ENCODE data around the gene BPHL. TPM values are rescaled to one million over a fixed set of nuclear protein-coding genes. Genes with fewer than 3 reads are reported as not detected.

Gene BPHL
- total and polyA plus RNA-seq, 10 of the 15 experiments (the other 5 are each of a cell fraction or from before 2014, with no cell fraction given): 8.0 to 17.8 (median 12.4) TPM

GRCh38 chr6:3118353-3119039 is at the start of gene BPHL (continued):
- TF ChIP-seq, protein P1, sequence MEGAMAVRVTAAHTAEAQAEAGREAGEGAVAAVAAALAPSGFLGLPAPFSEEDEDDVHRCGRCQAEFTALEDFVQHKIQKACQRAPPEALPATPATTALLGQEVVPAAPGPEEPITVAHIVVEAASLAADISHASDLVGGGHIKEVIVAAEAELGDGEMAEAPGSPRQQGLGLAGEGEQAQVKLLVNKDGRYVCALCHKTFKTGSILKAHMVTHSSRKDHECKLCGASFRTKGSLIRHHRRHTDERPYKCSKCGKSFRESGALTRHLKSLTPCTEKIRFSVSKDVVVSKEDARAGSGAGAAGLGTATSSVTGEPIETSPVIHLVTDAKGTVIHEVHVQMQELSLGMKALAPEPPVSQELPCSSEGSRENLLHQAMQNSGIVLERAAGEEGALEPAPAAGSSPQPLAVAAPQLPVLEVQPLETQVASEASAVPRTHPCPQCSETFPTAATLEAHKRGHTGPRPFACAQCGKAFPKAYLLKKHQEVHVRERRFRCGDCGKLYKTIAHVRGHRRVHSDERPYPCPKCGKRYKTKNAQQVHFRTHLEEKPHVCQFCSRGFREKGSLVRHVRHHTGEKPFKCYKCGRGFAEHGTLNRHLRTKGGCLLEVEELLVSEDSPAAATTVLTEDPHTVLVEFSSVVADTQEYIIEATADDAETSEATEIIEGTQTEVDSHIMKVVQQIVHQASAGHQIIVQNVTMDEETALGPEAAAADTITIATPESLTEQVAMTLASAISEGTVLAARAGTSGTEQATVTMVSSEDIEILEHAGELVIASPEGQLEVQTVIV (IDR thresholded peaks at IDR 0.05; ENCODE audit: borderline replicate concordance, partially characterized antibody): no peak
- TF ChIP-seq SMAD1 (IDR thresholded peaks at IDR 0.05; ENCODE audit: low read depth, partially characterized antibody) (no peak), JUNB (IDR thresholded peaks at IDR 0.05) (no peak), REST (IDR thresholded peaks at IDR 0.05; ENCODE audit: low read depth, low read length) (no peak), RB1 (IDR thresholded peaks at IDR 0.05; ENCODE audit: borderline replicate concordance) (peak; percentile 29; the same call in 1 of the 2 replicates), EGR1 (IDR thresholded peaks at IDR 0.05; ENCODE audit: borderline replicate concordance in 1 of 2, low read depth in 2 of 2, low read length in 2 of 2) (peak in 1 of 2 experiments; percentile 70; a peak in 1 of 3 replicates), BCL3 (IDR thresholded peaks at IDR 0.05; ENCODE audit: borderline replicate concordance, insufficient read depth, low read depth, low read length, poor library complexity, severe bottlenecking) (no peak), RCOR1 (conservative IDR thresholded peaks at IDR 0.05; ENCODE audit: low read depth, low read length) (no peak), RFX5 (IDR thresholded peaks at IDR 0.05; ENCODE audit: low read depth, low read length) (no peak), POU2F2 (IDR thresholded peaks at IDR 0.05; ENCODE audit: borderline replicate concordance, low read depth, low read length) (peak; percentile 27; the same call in 2 of the 3 replicates), ZNF384 (IDR thresholded peaks at IDR 0.05; ENCODE audit: borderline replicate concordance, low read depth, low read length) (no peak), ESRRA (IDR thresholded peaks at IDR 0.05; ENCODE audit: low read length) (no peak), ATF2 (IDR thresholded peaks at IDR 0.05; ENCODE audit: low read length) (no peak)
- TF ChIP-seq, protein P2, sequence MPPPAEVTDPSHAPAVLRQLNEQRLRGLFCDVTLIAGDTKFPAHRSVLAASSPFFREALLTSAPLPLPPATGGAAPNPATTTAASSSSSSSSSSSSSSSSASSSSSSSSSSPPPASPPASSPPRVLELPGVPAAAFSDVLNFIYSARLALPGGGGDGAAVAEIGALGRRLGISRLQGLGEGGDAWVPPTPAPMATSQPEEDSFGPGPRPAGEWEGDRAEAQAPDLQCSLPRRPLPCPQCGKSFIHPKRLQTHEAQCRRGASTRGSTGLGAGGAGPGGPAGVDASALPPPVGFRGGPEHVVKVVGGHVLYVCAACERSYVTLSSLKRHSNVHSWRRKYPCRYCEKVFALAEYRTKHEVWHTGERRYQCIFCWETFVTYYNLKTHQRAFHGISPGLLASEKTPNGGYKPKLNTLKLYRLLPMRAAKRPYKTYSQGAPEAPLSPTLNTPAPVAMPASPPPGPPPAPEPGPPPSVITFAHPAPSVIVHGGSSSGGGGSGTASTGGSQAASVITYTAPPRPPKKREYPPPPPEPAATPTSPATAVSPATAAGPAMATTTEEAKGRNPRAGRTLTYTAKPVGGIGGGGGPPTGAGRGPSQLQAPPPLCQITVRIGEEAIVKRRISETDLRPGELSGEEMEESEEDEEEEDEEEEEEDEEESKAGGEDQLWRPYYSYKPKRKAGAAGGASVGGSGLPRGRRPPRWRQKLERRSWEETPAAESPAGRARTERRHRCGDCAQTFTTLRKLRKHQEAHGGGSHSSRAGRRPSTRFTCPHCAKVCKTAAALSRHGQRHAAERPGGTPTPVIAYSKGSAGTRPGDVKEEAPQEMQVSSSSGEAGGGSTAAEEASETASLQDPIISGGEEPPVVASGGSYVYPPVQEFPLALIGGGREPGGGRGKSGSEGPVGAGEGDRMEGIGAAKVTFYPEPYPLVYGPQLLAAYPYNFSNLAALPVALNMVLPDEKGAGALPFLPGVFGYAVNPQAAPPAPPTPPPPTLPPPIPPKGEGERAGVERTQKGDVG (CRISPR knock-in tag; IDR thresholded peaks at IDR 0.05): no peak
- TF ChIP-seq, protein P3, sequence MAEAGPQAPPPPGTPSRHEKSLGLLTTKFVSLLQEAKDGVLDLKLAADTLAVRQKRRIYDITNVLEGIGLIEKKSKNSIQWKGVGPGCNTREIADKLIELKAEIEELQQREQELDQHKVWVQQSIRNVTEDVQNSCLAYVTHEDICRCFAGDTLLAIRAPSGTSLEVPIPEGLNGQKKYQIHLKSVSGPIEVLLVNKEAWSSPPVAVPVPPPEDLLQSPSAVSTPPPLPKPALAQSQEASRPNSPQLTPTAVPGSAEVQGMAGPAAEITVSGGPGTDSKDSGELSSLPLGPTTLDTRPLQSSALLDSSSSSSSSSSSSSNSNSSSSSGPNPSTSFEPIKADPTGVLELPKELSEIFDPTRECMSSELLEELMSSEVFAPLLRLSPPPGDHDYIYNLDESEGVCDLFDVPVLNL (IDR thresholded peaks at IDR 0.05; ENCODE audit: low read depth, low read length): no peak
